Heart left ventricle (tissue), 16 donors: Measurements from ENCODE around the gene C1orf53. TPM values are rescaled to one million over a fixed set of nuclear protein-coding genes. Genes with fewer than 3 reads are reported as not detected.
"Not testable (repeated sequence)": the region's sequence is repeated elsewhere in the genome, so short reads cannot be mapped to it uniquely, and the experiment has no call there.

Experiments
- ATAC-seq, 4 donors: fragments of 200-7000 bp; cut with Tn5 transposase; one replicate each; pipeline ENCODE4 v1.9.1; 2020 to 2022; ENCODE audit warnings: moderate library complexity in 4 of 4, mild to moderate bottlenecking in 3 of 4, moderate number of reproducible peaks in 1 of 4
- DNase-seq, 5 donors: peaks; one replicate each; pipeline ENCODE4 v3.0.0-alpha.2; 2020
- H3K27ac ChIP-seq, 12 donors: fragments of 200-600 bp; sonication (generic) in 4 of 12; one replicate each; pipeline versions ENCODE4 v1.5.0 to v1.8.0; 2016 to 2022; ENCODE audit warnings: mild to moderate bottlenecking in 2 of 12
- H3K27me3 ChIP-seq, 9 donors: fragments of 200-600 bp; sonication (generic) in 2 of 9; one replicate each; pipeline versions ENCODE4 v1.5.1 to v1.8.0; 2016 to 2022; ENCODE audit warnings: mild to moderate bottlenecking in 3 of 9
- H3K36me3 ChIP-seq, 9 donors: fragments of 200-600 bp; sonication (generic) in 2 of 9; one replicate each; pipeline versions ENCODE4 v1.5.0 to v1.8.0; 2018 to 2022; ENCODE audit warnings: mild to moderate bottlenecking in 2 of 9
- H3K4me1 ChIP-seq, 12 donors: fragments of 200-600 bp; sonication (generic) in 4 of 12; one replicate each; pipeline versions ENCODE4 v1.5.0 to v1.8.0; 2016 to 2022; ENCODE audit warnings: mild to moderate bottlenecking in 3 of 12
- H3K4me3 ChIP-seq, 12 donors: fragments of 200-600 bp; sonication (generic) in 4 of 12; one replicate each; pipeline versions ENCODE4 v1.5.0 to v1.8.0; 2017 to 2022; ENCODE audit warnings: mild to moderate bottlenecking in 9 of 12, moderate library complexity in 4 of 12
- H3K9me3 ChIP-seq, 12 donors: fragments of 200-600 bp; sonication (generic) in 4 of 12; one replicate each; pipeline versions ENCODE4 v1.5.0 to v1.8.0; 2016 to 2022; ENCODE audit warnings: mild to moderate bottlenecking in 1 of 12
- POLR2A ChIP-seq, 2 donors: fragments of 450-650 bp; IDR thresholded peaks; one replicate each; pipeline ENCODE4 v1.6.1; 2017; ENCODE audit warnings: antibody characterized with exemption in 2 of 2, mild to moderate bottlenecking in 2 of 2, moderate library complexity in 2 of 2
- WGBS, 4 donors: extraction: QIAGEN DNeasy Blood & Tissue Kit in 2 of 4; methylation state at CpG; one replicate each; pipeline versions ENCODE4 v1.1.5 to v1.1.7; 2013 to 2018; 5-methylcytosine and 5-hydroxymethylcytosine counted together
- intact Hi-C, 10 donors: fragments of 100-400 bp; cut with DNase I; formaldehyde crosslinking; loops; one replicate each; pipeline versions ENCODE4 v1.11.1 to v1.14.2; 2022
- long read RNA-seq, 3 donors: library from polyadenylated mRNA; unstranded; transcript quantifications; one replicate each; pipeline ENCODE4 v2.0.0, GENCODE V29; 2020 to 2021
- polyA plus RNA-seq, 2 donors: library from polyadenylated mRNA; stranded (reverse); fragments of 200-250 nt; gene quantifications; one replicate each; pipeline ENCODE4 v1.2.3, GENCODE V29; 2013
- total RNA-seq, 9 donors: library from RNA; depleted of rRNA in 2 of 9; stranded (reverse); fragments of >200 nt in 2 of 9; fragmentation: NEBNext Ultra II Directional in 3 of 9; extraction: Animal tissue kit (Norgen Biotek cat#: 25700) in 3 of 9; gene quantifications; one replicate each; pipeline versions ENCODE4 v1.1.0 to v1.2.4, GENCODE V29; 2016 to 2023
- TF ChIP-seq, protein P1 (sequence below), 12 donors: fragments of 200-600 bp; sonication (generic) in 4 of 12; IDR thresholded peaks; one replicate each; pipeline versions ENCODE4 v1.5.0 to v1.8.0; 2018 to 2022; ENCODE audit warnings: antibody characterized with exemption in 12 of 12, mild to moderate bottlenecking in 5 of 12
- donor health status: ischemic (EF 13 %, LVEDD 7.1; RV severe dilation, severe dysfunction).
- donor health status: healthy with polysubstance abuse.
- donor health status: DM: no; HTN: yes; CAD: no.
- donor health status: DM: no; HTN: no; CAD: no.
- donor health status: ischemic (EF 25% LVEDD 6.9; RV normal size, moderate dysfunction).
- donor health status: ischemic (EF 25% LVEDD 5.7; RV mildly dilated, moderate dysfunction).
- donor health status: healthy.
- donor health status: DM: yes; HTN: yes; CAD: no.
- donor health status: ischemic (EF 35%, LVEDD 5.7; RV mildly dilated, moderate dysfunction).
- donor health status: nonischemic (EF 11% LVEDD 7.7; RV severe dilation, severe dysfunction).
- donor health status: DM: yes; HTN: yes; CAD: no.
- donor health status: PGD.
- donor health status: ischemic (EF 29% LVEDD 5.4; RV normal size, mild dysfunction).
- donor health status: nonischemic (EF 23%, LVEDD 6.1; RV moderate dilation, normal function).

C1orf53 gene
- total RNA-seq (10 to 100 TPM in 3 of 9 donors, 1 to 10 TPM in 6; 2.8 to 15.2 (median 6.8) TPM), polyA plus RNA-seq (10 to 100 TPM in 1 of 2 donors, 1 to 10 TPM in 1; 4.1 to 13.0 TPM)
- long read RNA-seq, donor 1, transcript C1orf53-201 (3 exons, 588 nt) = major isoform, 6 of 6 reads
- long read RNA-seq, donor 1, partial matches to known transcripts = 0 of 6 reads
- long read RNA-seq, donor 1, other reads (novel, unspliced or antisense) = 0 of 6 reads
- long read RNA-seq, donor 2, partial matches to known transcripts = 0 of 2 reads
- long read RNA-seq, donor 2, other reads (novel, unspliced or antisense) = 0 of 2 reads
- long read RNA-seq, donor 3, partial matches to known transcripts = 0 of 4 reads
- long read RNA-seq, donor 3, other reads (novel, unspliced or antisense) = 0 of 4 reads

DNA sequence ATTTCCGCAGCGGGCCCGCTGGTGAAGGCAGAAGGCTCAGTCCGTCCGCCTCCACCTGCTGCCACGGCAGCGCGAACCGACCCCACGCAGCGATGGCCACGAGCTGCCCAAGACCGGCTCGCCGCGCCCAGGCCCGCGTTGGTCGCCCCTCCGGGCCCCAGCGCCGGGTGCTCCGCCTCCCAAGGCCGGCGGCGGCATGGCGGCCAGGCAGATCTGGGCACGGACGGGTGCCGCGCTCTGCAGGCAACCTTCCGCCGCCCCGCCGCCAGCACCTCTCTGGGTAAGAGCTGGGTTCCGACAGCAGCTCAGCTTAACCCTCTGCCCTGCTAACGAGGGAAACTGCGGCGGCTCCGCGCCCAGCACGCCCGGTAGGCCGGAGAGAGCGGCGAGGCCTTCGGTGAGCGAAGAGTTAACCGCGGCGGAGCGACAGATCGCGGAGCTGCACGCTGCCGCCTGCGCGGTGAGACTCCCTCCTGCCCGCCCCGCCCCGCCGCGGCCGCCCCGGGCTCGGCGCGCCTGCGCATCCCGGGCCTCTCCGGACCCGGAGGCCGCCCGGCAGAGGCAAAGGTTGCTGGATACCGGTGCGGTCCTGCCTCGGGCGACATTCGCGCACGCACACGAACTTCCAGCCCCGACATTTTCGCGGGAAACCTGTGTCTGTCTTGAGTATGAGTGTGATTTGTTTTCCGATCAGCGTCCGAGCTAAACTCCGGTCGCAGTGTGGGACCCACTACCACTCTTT is at the start of gene C1orf53:
TSS of gene C1orf53 (plus strand) at position 177 of the 742 bp plus-strand sequence. CDS start at position 197, 20 bp downstream.
- peak within 1 kb of the TSS; percentile 47 to 81 (median 74) for H3K4me3 ChIP-seq
- intact Hi-C loops = loop anchor here in 1 of 10 donors (10.0 kb wide), 1 partner anchor 252 kb away; the partner anchor contains the start of gene NEK7
- H3K27me3 ChIP-seq = peaks cover 0 to 45% (median 23%) of the 10 kb centered on the region in 9 donors
- DNase-seq (peak; percentile 80 to 92 (median 88)), ATAC-seq (peak; percentile 93 to 100 (median 98))
- H3K27ac ChIP-seq = peak within 1 kb of the TSS; percentile 72 to 91 (median 84)
- no peaks in the 10 kb centered on the region for H3K36me3 ChIP-seq
- no peaks in the 10 kb centered on the region for H3K9me3 ChIP-seq
- TF ChIP-seq, protein P1, sequence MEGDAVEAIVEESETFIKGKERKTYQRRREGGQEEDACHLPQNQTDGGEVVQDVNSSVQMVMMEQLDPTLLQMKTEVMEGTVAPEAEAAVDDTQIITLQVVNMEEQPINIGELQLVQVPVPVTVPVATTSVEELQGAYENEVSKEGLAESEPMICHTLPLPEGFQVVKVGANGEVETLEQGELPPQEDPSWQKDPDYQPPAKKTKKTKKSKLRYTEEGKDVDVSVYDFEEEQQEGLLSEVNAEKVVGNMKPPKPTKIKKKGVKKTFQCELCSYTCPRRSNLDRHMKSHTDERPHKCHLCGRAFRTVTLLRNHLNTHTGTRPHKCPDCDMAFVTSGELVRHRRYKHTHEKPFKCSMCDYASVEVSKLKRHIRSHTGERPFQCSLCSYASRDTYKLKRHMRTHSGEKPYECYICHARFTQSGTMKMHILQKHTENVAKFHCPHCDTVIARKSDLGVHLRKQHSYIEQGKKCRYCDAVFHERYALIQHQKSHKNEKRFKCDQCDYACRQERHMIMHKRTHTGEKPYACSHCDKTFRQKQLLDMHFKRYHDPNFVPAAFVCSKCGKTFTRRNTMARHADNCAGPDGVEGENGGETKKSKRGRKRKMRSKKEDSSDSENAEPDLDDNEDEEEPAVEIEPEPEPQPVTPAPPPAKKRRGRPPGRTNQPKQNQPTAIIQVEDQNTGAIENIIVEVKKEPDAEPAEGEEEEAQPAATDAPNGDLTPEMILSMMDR (IDR thresholded peaks at IDR 0.05) = peak in 2 of 12 donors; percentile 2 to 7
- peak in 1 of 2 donors; percentile 58 for TF ChIP-seq POLR2A (IDR thresholded peaks at IDR 0.05)
- WGBS, 4 donors = 0 to 1% (median 0%) methylated on average over 8 to 90 of the region's 90 CpGs
- peaks cover 0 to 15% (median 5%) of the 10 kb centered on the region in 12 donors for H3K4me1 ChIP-seq

DNA sequence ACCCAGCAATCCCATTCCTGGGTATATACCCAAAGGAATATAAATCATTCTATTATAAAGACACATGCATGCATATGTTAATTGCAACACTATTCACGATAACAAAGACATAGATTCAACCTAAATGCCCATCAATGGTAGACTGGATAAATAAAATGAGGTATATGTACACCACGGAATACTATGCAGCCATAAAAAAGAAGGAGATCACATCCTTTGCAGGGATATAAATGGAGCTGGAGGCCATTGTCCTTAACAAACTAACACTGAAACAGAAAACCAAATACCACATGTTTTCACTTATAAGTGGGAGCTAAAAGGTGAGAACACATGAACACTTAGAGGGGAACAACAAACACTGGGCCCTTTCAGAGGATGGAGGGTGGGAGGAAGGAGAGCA is 46.7 kb upstream of the C1orf53 start:
- H3K9me3 ChIP-seq, intact Hi-C loops, H3K27me3 ChIP-seq, DNase-seq, H3K36me3 ChIP-seq, H3K4me3 ChIP-seq, H3K27ac ChIP-seq, ATAC-seq, H3K4me1 ChIP-seq: not testable (repeated sequence)
- 79 to 89% (median 84%) methylated on average over 2 of the region's 2 CpGs for WGBS, 4 donors

DNA sequence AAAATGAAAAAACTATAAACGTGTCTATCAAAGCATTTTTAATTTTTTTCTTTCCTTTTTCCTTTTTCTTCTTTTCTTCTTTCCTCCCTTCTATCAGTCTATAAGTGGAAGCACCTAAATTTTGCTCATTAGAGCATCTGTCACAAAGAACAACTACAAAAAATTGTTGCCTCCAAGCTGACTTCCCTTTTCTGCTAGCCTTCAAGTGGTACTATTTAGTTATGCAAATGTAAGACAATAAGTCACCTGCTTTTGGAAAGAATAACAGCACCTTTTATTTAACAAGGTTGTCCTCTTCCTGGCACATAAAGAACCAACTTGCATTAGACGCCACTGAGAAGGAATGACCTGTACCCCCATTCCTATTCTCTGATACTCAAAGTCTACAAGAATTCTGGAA is 45.0 kb upstream of the C1orf53 start:
- Histone ChIP-seq H3K4me3 (no peak overlapping the region), H3K27ac (no peak overlapping the region), H3K27me3 (no peaks in the 10 kb centered on the region), H3K4me1 (no peaks in the 10 kb centered on the region), H3K36me3 (no peaks in the 10 kb centered on the region), H3K9me3 (no peaks in the 10 kb centered on the region)
- ATAC-seq (no peak), DNase-seq (no peak)
- WGBS, 4 donors = 82 to 90% (median 84%) methylated on average over 2 of the region's 2 CpGs
- intact Hi-C loops = no loop called here
- TF ChIP-seq, protein P1 (IDR thresholded peaks at IDR 0.05) = no peak
- TF ChIP-seq POLR2A (IDR thresholded peaks at IDR 0.05) = no peak

DNA sequence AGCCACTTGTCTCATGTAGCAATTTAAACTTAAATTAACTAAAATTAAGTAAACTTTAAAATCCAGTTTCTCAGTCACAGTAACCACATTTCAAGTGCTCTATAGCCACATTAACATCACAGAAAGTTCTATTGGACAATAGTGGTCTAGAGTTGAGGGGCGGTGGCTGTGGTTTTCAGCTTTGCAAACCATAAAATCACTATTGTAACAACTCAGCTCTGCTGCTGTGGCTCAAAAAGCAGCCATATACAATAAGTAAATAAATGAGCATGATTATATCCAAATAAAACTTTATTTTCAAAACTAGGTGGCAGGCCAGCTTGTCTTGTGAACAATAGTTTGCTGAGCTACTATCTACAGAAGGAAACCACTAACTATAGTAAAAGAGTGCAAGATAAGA is 43.4 kb upstream of the C1orf53 start:
- DNase-seq = no peak
- no peaks in the 10 kb centered on the region for H3K4me1 ChIP-seq
- H3K4me3 ChIP-seq = no peak overlapping the region
- WGBS, 4 donors = 92 to 100% (median 94%) methylated on average over 1 of the region's 1 CpG
- no peak overlapping the region for H3K27ac ChIP-seq
- no peaks in the 10 kb centered on the region for H3K36me3 ChIP-seq
- no peaks in the 10 kb centered on the region for H3K9me3 ChIP-seq
- intact Hi-C loops = no loop called here
- TF ChIP-seq POLR2A (IDR thresholded peaks at IDR 0.05) = no peak
- TF ChIP-seq, protein P1 (IDR thresholded peaks at IDR 0.05) = no peak
- no peaks in the 10 kb centered on the region for H3K27me3 ChIP-seq
- no peak for ATAC-seq
